Measurements from ENCODE around the gene TDRD12. TPM values are rescaled to one million over a fixed set of nuclear protein-coding genes. Genes with fewer than 3 reads are reported as not detected.

The TDRD12 gene
- total RNA-seq, 1 experiment from 2014 or later = 0.33 TPM

DNA sequence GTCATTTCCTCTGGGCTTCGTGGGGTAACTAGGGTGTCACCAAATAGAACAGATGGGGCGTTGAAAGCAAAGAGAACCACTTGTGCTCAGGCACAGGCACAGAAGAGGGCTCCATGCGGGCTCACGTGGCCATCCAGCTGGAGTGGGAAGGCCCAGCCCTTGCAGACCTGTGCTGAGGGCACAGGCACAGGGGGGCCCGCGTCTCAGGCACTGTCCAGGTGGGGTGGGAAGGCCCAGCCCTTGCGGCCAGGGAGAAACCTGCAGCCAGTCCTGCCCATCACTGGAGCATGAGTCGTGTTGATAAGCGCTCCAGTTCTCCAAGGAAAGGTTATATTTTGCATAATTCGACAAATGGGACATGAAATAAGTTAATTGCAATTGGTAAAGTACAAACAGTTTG is 92.5 kb downstream of the TDRD12 start:
- Histone ChIP-seq H3K4me2 (no peak overlapping the region), H3K27me3 (ENCODE audit: insufficient read depth, low read depth) (no peaks in the 10 kb centered on the region), H3K9me2 (ENCODE audit: insufficient read depth) (no peaks in the 10 kb centered on the region), H3K36me3 (ENCODE audit: low read depth) (no peaks in the 10 kb centered on the region), H3F3A (ENCODE audit: insufficient read depth, low read depth) (no peaks in the 10 kb centered on the region), H3K9me3 (ENCODE audit: insufficient read depth, low read depth) (no peaks in the 10 kb centered on the region), H2AFZ (peak overlapping the region; percentile 44; the same call in 1 of the 2 replicates), H3K27ac (no peak overlapping the region), H4K20me1 (ENCODE audit: insufficient read depth) (no peaks in the 10 kb centered on the region), H3K4me1 (replicated peaks; ENCODE audit: insufficient read depth) (0 out of 2 replicates have a peak, but pooled peaks cover 12% of the 10 kb centered on the region), H3K4me3 (no peak overlapping the region), H3K79me2 (ENCODE audit: low read depth) (no peaks in the 10 kb centered on the region)
- DNase-seq = peak in 1 of 2 experiments; percentile 24
- CTCF ChIA-PET = interaction anchor here (0.6 kb wide), 1 partner anchor 59 kb away, joined by 3 read pairs; no protein-coding TSS in a partner anchor
- POLR2A ChIA-PET (ENCODE audit: unreplicated experiment) = no interaction called here
- BruUV-seq (replicated peaks) = no TSS peak
- intact Hi-C loops (cut with micrococcal nuclease; ENCODE audit: unreplicated experiment) = no loop called here
- TF ChIP-seq, protein P1, sequence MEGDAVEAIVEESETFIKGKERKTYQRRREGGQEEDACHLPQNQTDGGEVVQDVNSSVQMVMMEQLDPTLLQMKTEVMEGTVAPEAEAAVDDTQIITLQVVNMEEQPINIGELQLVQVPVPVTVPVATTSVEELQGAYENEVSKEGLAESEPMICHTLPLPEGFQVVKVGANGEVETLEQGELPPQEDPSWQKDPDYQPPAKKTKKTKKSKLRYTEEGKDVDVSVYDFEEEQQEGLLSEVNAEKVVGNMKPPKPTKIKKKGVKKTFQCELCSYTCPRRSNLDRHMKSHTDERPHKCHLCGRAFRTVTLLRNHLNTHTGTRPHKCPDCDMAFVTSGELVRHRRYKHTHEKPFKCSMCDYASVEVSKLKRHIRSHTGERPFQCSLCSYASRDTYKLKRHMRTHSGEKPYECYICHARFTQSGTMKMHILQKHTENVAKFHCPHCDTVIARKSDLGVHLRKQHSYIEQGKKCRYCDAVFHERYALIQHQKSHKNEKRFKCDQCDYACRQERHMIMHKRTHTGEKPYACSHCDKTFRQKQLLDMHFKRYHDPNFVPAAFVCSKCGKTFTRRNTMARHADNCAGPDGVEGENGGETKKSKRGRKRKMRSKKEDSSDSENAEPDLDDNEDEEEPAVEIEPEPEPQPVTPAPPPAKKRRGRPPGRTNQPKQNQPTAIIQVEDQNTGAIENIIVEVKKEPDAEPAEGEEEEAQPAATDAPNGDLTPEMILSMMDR (conservative IDR thresholded peaks at IDR 0.05) = no peak
- TF ChIP-seq EZH2 (IDR thresholded peaks at IDR 0.05; ENCODE audit: low read depth) = no peak

GRCh38 chr19:32812571-32812970 is 93.0 kb downstream of the TDRD12 start:
- ChIA-PET POLR2A (ENCODE audit: unreplicated experiment) (no interaction called here), CTCF (no interaction called here)
- TF ChIP-seq, protein P1 (conservative IDR thresholded peaks at IDR 0.05) = no peak
- no peak for TF ChIP-seq EZH2 (IDR thresholded peaks at IDR 0.05; ENCODE audit: low read depth)
- peak in 1 of 2 experiments; percentile 70 for DNase-seq
- H3K27ac ChIP-seq = no peak overlapping the region
- H3K27me3 ChIP-seq (ENCODE audit: insufficient read depth, low read depth) = no peaks in the 10 kb centered on the region
- no peaks in the 10 kb centered on the region for H3F3A ChIP-seq (ENCODE audit: insufficient read depth, low read depth)
- no TSS peak for BruUV-seq (replicated peaks)
- H3K4me3 ChIP-seq = no peak overlapping the region
- peak overlapping the region; percentile 44; the same call in 1 of the 2 replicates for H2AFZ ChIP-seq
- 0 out of 2 replicates have a peak, but pooled peaks cover 12% of the 10 kb centered on the region for H3K4me1 ChIP-seq (replicated peaks; ENCODE audit: insufficient read depth)
- intact Hi-C loops (cut with micrococcal nuclease; ENCODE audit: unreplicated experiment) = no loop called here
- no peaks in the 10 kb centered on the region for H3K79me2 ChIP-seq (ENCODE audit: low read depth)
- no peaks in the 10 kb centered on the region for H4K20me1 ChIP-seq (ENCODE audit: insufficient read depth)
- no peaks in the 10 kb centered on the region for H3K9me3 ChIP-seq (ENCODE audit: insufficient read depth, low read depth)
- H3K4me2 ChIP-seq = no peak overlapping the region
- no peaks in the 10 kb centered on the region for H3K36me3 ChIP-seq (ENCODE audit: low read depth)
- H3K9me2 ChIP-seq (ENCODE audit: insufficient read depth) = no peaks in the 10 kb centered on the region

DNA sequence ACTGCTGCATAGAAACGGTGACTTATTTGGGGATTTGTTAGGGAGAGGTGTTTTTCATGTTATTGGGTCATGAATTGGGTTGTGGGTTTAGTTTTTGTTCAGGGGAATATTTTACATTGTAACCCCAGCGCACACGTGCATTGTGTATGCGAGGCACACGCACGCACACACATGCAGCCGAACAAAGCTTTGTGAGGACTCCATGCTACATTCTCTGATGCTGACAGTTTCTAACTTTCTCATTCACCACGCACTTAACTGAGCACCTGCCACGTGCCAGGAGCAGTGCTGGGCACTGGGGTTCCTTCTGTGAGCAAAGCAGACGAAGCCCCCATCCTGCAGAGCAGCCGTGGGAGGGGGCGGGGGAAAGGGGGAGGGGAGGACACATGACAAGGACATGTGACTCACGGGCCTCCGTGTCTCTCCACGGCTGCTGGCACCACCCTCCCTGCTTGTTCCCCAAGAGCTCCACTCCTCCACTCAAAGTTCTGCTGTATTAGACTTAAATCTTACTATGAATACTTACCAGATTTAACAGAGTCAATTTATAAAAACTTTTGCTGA is 94.4 kb downstream of the TDRD12 start:
- TF ChIP-seq EZH2 (IDR thresholded peaks at IDR 0.05; ENCODE audit: low read depth) = no peak
- TF ChIP-seq, protein P1 (conservative IDR thresholded peaks at IDR 0.05) = no peak
- Histone ChIP-seq H3K36me3 (ENCODE audit: low read depth) (no peaks in the 10 kb centered on the region), H3F3A (ENCODE audit: insufficient read depth, low read depth) (no peaks in the 10 kb centered on the region), H3K27ac (no peak overlapping the region), H3K27me3 (ENCODE audit: insufficient read depth, low read depth) (0 out of 2 replicates have a peak, but pooled peaks cover 3% of the 10 kb centered on the region), H2AFZ (no peak overlapping the region), H3K9me3 (ENCODE audit: insufficient read depth, low read depth) (no peaks in the 10 kb centered on the region), H4K20me1 (ENCODE audit: insufficient read depth) (no peaks in the 10 kb centered on the region), H3K9me2 (ENCODE audit: insufficient read depth) (no peaks in the 10 kb centered on the region), H3K4me1 (replicated peaks; ENCODE audit: insufficient read depth) (0 out of 2 replicates have a peak, but pooled peaks cover 12% of the 10 kb centered on the region), H3K4me2 (no peak overlapping the region), H3K4me3 (no peak overlapping the region), H3K79me2 (ENCODE audit: low read depth) (no peaks in the 10 kb centered on the region)
- ChIA-PET CTCF (no interaction called here), POLR2A (ENCODE audit: unreplicated experiment) (no interaction called here)
- BruUV-seq (replicated peaks) = no TSS peak
- intact Hi-C loops (cut with micrococcal nuclease; ENCODE audit: unreplicated experiment) = no loop called here
- DNase-seq = peak in 1 of 2 experiments; percentile 10

Measured in PC-9 (cell line).